Smooth muscle cell (in vitro differentiated cells): ENCODE data around the gene RNF31. TPM values are rescaled to one million over a fixed set of nuclear protein-coding genes. Genes with fewer than 3 reads are reported as not detected.

Experiments
- DNase-seq: peaks from one replicate; lab custom pipeline; 2025; ENCODE audit not compliant: unreplicated experiment; lab: John Stamatoyannopoulos, UW
- H2AFZ ChIP-seq: fragments of 200-600 bp; sonication (generic); 2 replicates; pipeline ENCODE4 v1.6.0; 2016; ENCODE audit warnings: antibody characterized with exemption, low read depth, mild to moderate bottlenecking
- H3F3A ChIP-seq: fragments of 200-600 bp; sonication (generic); 2 replicates; pipeline ENCODE4 v1.6.0; 2017; ENCODE audit warnings: antibody characterized with exemption, low read depth
- H3K27ac ChIP-seq: fragments of 200-600 bp; sonication (generic); 2 replicates; pipeline ENCODE4 v1.5.1; 2016; ENCODE audit warnings: low read depth, mild to moderate bottlenecking
- H3K27me3 ChIP-seq: fragments of 200-600 bp; sonication (generic); 2 replicates; pipeline ENCODE4 v1.6.1; 2016; ENCODE audit warnings: low read depth, mild to moderate bottlenecking
- H3K36me3 ChIP-seq: fragments of 200-600 bp; sonication (generic); 2 replicates; pipeline ENCODE4 v1.5.1; 2016; ENCODE audit warnings: low read depth
- H3K4me1 ChIP-seq: fragments of 200-600 bp; sonication (generic); 2 replicates; pipeline ENCODE4 v1.5.1; 2016; ENCODE audit warnings: low read depth
- H3K4me2 ChIP-seq: fragments of 200-600 bp; sonication (generic); 2 replicates; pipeline ENCODE4 v1.6.0; 2016; ENCODE audit warnings: mild to moderate bottlenecking
- H3K4me3 ChIP-seq: fragments of 200-600 bp; sonication (generic); 2 replicates; pipeline ENCODE4 v1.5.1; 2016; ENCODE audit warnings: mild to moderate bottlenecking
- H3K79me2 ChIP-seq: fragments of 200-600 bp; sonication (generic); 2 replicates; pipeline ENCODE4 v1.6.0; 2016; ENCODE audit warnings: low read depth, mild to moderate bottlenecking
- H3K9ac ChIP-seq: fragments of 200-600 bp; sonication (generic); 2 replicates; pipeline ENCODE4 v1.6.0; 2016; ENCODE audit warnings: low read depth
- H3K9me3 ChIP-seq: fragments of 200-600 bp; sonication (generic); replicated peaks from 2 replicates; pipeline ENCODE4 v1.5.1; 2016; ENCODE audit warnings: low read depth
- H4K20me1 ChIP-seq: fragments of 200-600 bp; sonication (generic); 2 replicates; pipeline ENCODE4 v1.6.0; 2016; ENCODE audit warnings: low read depth
- CTCF ChIP-seq: fragments of 200-600 bp; sonication (generic); IDR thresholded peaks from 2 replicates; pipeline ENCODE4 v1.5.1; 2017; ENCODE audit warnings: borderline replicate concordance, mild to moderate bottlenecking, antibody characterized with exemption; ENCODE audit not compliant: insufficient read depth, poor library complexity, severe bottlenecking
- WGBS: methylation state at CpG from one replicate; pipeline ENCODE4 v1.1.7; 2016; ENCODE audit warnings: low lambda C conversion rate; 5-methylcytosine and 5-hydroxymethylcytosine counted together
- polyA plus RNA-seq: library from polyadenylated mRNA; unstranded; fragments of >200 nt; fragmentation: Nextera tagmentation; extraction: Ambion mirVana; gene quantifications from 2 replicates; pipeline ENCODE4 v1.2.1, GENCODE V29; 2016
- total RNA-seq: library from RNA; depleted of rRNA; stranded (reverse); fragments of >200 nt; gene quantifications from 2 replicates; pipeline ENCODE4 v1.2.3, GENCODE V29; 2014

RNF31 gene
- total and polyA plus RNA-seq, 2 experiments from 2014 or later: 25.4 to 74.8 TPM

GRCh38 chr14:24136684-24137528, 10.4 kb upstream of the RNF31 start:
- no peak for DNase-seq
- H4K20me1 ChIP-seq: peaks cover 8% of the 10 kb centered on the region
- no peak overlapping the region for H2AFZ ChIP-seq
- H3K27ac ChIP-seq: no peak overlapping the region
- no peak for TF ChIP-seq CTCF
- no peaks in the 10 kb centered on the region for H3K9me3 ChIP-seq
- 57% methylated on average over 13 of the region's 13 CpGs for WGBS
- no peaks in the 10 kb centered on the region for H3K36me3 ChIP-seq
- H3K9ac ChIP-seq: peak overlapping the region; percentile 86
- peak overlapping the region; percentile 93 for H3K4me2 ChIP-seq
- no peaks in the 10 kb centered on the region for H3F3A ChIP-seq
- H3K4me1 ChIP-seq: peaks cover 18% of the 10 kb centered on the region
- peak overlapping the region; percentile 98 for H3K4me3 ChIP-seq
- H3K27me3 ChIP-seq: no peaks in the 10 kb centered on the region
- H3K79me2 ChIP-seq: peaks cover 19% of the 10 kb centered on the region

- Histone ChIP-seq H3K36me3 (no peaks in the 10 kb centered on the region), H3K4me3 (no peak overlapping the region), H2AFZ (no peak overlapping the region), H3K27me3 (no peaks in the 10 kb centered on the region), H4K20me1 (peaks cover 8% of the 10 kb centered on the region), H3F3A (peaks cover 2% of the 10 kb centered on the region), H3K9ac (no peak overlapping the region), H3K9me3 (no peaks in the 10 kb centered on the region), H3K27ac (no peak overlapping the region), H3K4me2 (no peak overlapping the region), H3K79me2 (peaks cover 19% of the 10 kb centered on the region), H3K4me1 (peaks cover 18% of the 10 kb centered on the region)
- DNase-seq: no peak
- WGBS: 98% methylated on average over 8 of the region's 8 CpGs
- no peak for TF ChIP-seq CTCF
These were observed 9.5 kb upstream of the RNF31 start for GRCh38 chr14:24137529-24138395.

- no peaks in the 10 kb centered on the region for H3K9me3 ChIP-seq
- H3K4me1 ChIP-seq: peaks cover 18% of the 10 kb centered on the region
- no peak for TF ChIP-seq CTCF
- no peaks in the 10 kb centered on the region for H3K36me3 ChIP-seq
- WGBS: 96% methylated on average over 13 of the region's 13 CpGs
- H3K9ac ChIP-seq: no peak overlapping the region
- H2AFZ ChIP-seq: no peak overlapping the region
- H3K4me2 ChIP-seq: no peak overlapping the region
- DNase-seq: no peak
- peaks cover 19% of the 10 kb centered on the region for H3K79me2 ChIP-seq
- peaks cover 9% of the 10 kb centered on the region for H3F3A ChIP-seq
- no peak overlapping the region for H3K27ac ChIP-seq
- H3K4me3 ChIP-seq: no peak overlapping the region
- H4K20me1 ChIP-seq: peaks cover 8% of the 10 kb centered on the region
- H3K27me3 ChIP-seq: no peaks in the 10 kb centered on the region
These were observed 8.7 kb upstream of the RNF31 start for GRCh38 chr14:24138396-24139271.
